ENCODE results near the gene TNFRSF19.
"Not testable (repeated sequence)": the region's sequence is repeated elsewhere in the genome, so short reads cannot be mapped to it uniquely, and the experiment has no call there.

TNFRSF19 gene

GRCh38 chr13:23570099-23570920 is at the start of gene TNFRSF19:
TSS of gene TNFRSF19 (plus strand) at chr13:23570412. CDS start at chr13:23590184, 19,772 bp downstream.
- DNase-seq, result no peak

GRCh38 chr13:23529926-23530325 is 40.3 kb upstream of the TNFRSF19 start:
- not testable (repeated sequence) for DNase-seq

GRCh38 chr13:23531446-23531845 is 38.8 kb upstream of the TNFRSF19 start:
- DNase-seq, result no peak

- no peak for DNase-seq
Observed at GRCh38 chr13:23534090-23534489, 36.1 kb upstream of the TNFRSF19 start.

- DNase-seq, result no peak
Observed at GRCh38 chr13:23541221-23541824, 28.9 kb upstream of the TNFRSF19 start.

- no peak for DNase-seq
Observed at GRCh38 chr13:23544668-23545067, 25.5 kb upstream of the TNFRSF19 start.

- DNase-seq, result no peak
Observed at GRCh38 chr13:23547000-23547590, 23.1 kb upstream of the TNFRSF19 start.

GRCh38 chr13:23549724-23550123 is 20.5 kb upstream of the TNFRSF19 start:
- DNase-seq, result no peak

- no peak for DNase-seq
Observed at GRCh38 chr13:23550163-23550562, 20.0 kb upstream of the TNFRSF19 start.

GRCh38 chr13:23551213-23552008 is 18.8 kb upstream of the TNFRSF19 start:
- no peak for DNase-seq

- DNase-seq, result no peak
Observed at GRCh38 chr13:23552171-23552570, 18.0 kb upstream of the TNFRSF19 start.

GRCh38 chr13:23552661-23553060 is 17.6 kb upstream of the TNFRSF19 start:
- DNase-seq, result no peak

- no peak for DNase-seq
Observed at GRCh38 chr13:23554000-23554399, 16.2 kb upstream of the TNFRSF19 start.

GRCh38 chr13:23557043-23557442 is 13.2 kb upstream of the TNFRSF19 start:
- DNase-seq, result no peak

GRCh38 chr13:23557733-23558132 is 12.5 kb upstream of the TNFRSF19 start:
- no peak for DNase-seq

GRCh38 chr13:23558675-23559536 is 11.3 kb upstream of the TNFRSF19 start:
- DNase-seq, result no peak

- no peak for DNase-seq
Observed at GRCh38 chr13:23560571-23561089, 9.6 kb upstream of the TNFRSF19 start.

GRCh38 chr13:23561261-23561660 is 9.0 kb upstream of the TNFRSF19 start:
- no peak for DNase-seq

GRCh38 chr13:23563085-23563845 is 6.9 kb upstream of the TNFRSF19 start:
- DNase-seq, result no peak

GRCh38 chr13:23567906-23568460 is 2.2 kb upstream of the TNFRSF19 start:
- DNase-seq, result no peak

GRCh38 chr13:23570921-23571315 is 706 bp downstream of the TNFRSF19 start:
- no peak for DNase-seq

All from NCI-H446 treated with DMSO at 0.1 percent for 48 hours (cell line).